A549 (cell line): ENCODE measurements around the gene CUL2. TPM values are rescaled to one million over a fixed set of nuclear protein-coding genes. Genes with fewer than 3 reads are reported as not detected.

Experiments used
- ATAC-seq, 2 experiments: fragments of 200-7000 bp in 1 of 2; fragments of >200 bp in 1 of 2; cut with Nextera tagmentation in 1 of 2; cut with Tn5 transposase in 1 of 2; 3 replicates each; pipeline versions ENCODE4 v1.8.0 to v1.9.1; 2018 to 2020; ENCODE audit warnings: mild to moderate bottlenecking in 1 of 2, moderate library complexity in 1 of 2
- CTCF ChIA-PET: fragments of 300-600 bp; sonication (Branson Sonifier 250); formaldehyde crosslinking; extraction: SDS; loops from one replicate; lab custom pipeline; 2021; ENCODE audit warnings: antibody characterized with exemption, inconsistent platforms; lab: Yijun Ruan, JAX
- POLR2A ChIA-PET: fragments of 350-600 bp; formaldehyde crosslinking; extraction: SDS; loops from one replicate; lab custom pipeline; 2021; ENCODE audit warnings: antibody characterized with exemption, inconsistent platforms; lab: Yijun Ruan, JAX
- DNase-seq, 2 experiments: peaks; one replicate each; pipeline versions ENCODE4 v3.0.0 to v3.0.0-alpha.2; 2011 to 2016; ENCODE audit warnings: low read depth in 1 of 2, low spot score in 1 of 2
- FAIRE-seq: peaks from 2 replicates; lab custom pipeline; 2011; peaks lifted over from hg19 to GRCh38; lab: Jason Lieb, UNC
- H3K27ac ChIP-seq, 2 experiments: fragments of >200 bp; sonication (Bioruptor Twin); formaldehyde crosslinking; 3 replicates each; pipeline ENCODE4 v1.5.1; 2016 to 2017
- H3K4me1 ChIP-seq: fragments of >200 bp; sonication (Bioruptor Twin); formaldehyde crosslinking; 3 replicates; pipeline ENCODE4 v1.6.1; 2016
- H3K4me2 ChIP-seq: fragments of >200 bp; sonication (Bioruptor Twin); formaldehyde crosslinking; 3 replicates; pipeline ENCODE4 v1.6.1; 2016
- H3K4me3 ChIP-seq: fragments of >200 bp; sonication (Bioruptor Twin); formaldehyde crosslinking; 3 replicates; pipeline ENCODE4 v1.5.1; 2016
- H3K9me3 ChIP-seq: fragments of >200 bp; sonication (Bioruptor Twin); formaldehyde crosslinking; 3 replicates; pipeline ENCODE4 v1.6.1; 2016
- BHLHE40 ChIP-seq: IDR thresholded peaks from 2 replicates; pipeline ENCODE4 v1.6.1; 2012; ENCODE audit warnings: low read depth, low read length, inconsistent platforms
- CHD2 ChIP-seq: fragments of 150-350 bp; IDR thresholded peaks from 2 replicates; pipeline ENCODE4 v1.6.1; 2014; ENCODE audit warnings: low read length; ENCODE audit not compliant: partially characterized antibody
- CHD4 ChIP-seq: fragments of 200-600 bp; sonication (generic); IDR thresholded peaks from 2 replicates; pipeline ENCODE4 v1.6.1; 2016; ENCODE audit warnings: antibody characterized with exemption, mild to moderate bottlenecking, borderline replicate concordance
- EP300 ChIP-seq, 2 experiments: fragments of >200 bp; sonication (Bioruptor Twin); formaldehyde crosslinking; IDR thresholded peaks; 2 replicates in 1 of 2; 3 replicates in 1 of 2; pipeline ENCODE4 v1.6.1; 2016 to 2017
- ESRRA ChIP-seq: fragments of 150-350 bp; IDR thresholded peaks from 2 replicates; pipeline ENCODE4 v1.6.1; 2014; ENCODE audit warnings: mild to moderate bottlenecking, low read length, borderline replicate concordance
- FOSB ChIP-seq: fragments of 250-450 bp; sonication (Bioruptor Pico); IDR thresholded peaks from 2 replicates; pipeline ENCODE4 v1.5.0; 2020; ENCODE audit warnings: mild to moderate bottlenecking, moderate library complexity
- GATA3 ChIP-seq: IDR thresholded peaks from 2 replicates; pipeline ENCODE4 v1.6.1; 2012; ENCODE audit warnings: borderline replicate concordance
- HEYL ChIP-seq: fragments of 250-450 bp; sonication (Bioruptor Pico); IDR thresholded peaks from 2 replicates; pipeline ENCODE4 v1.8.0; 2021; ENCODE audit warnings: mild to moderate bottlenecking, moderate library complexity
- HOXB13 ChIP-seq: fragments of 250-450 bp; sonication (Bioruptor Pico); IDR thresholded peaks from 2 replicates; pipeline ENCODE4 v1.5.0; 2020; ENCODE audit warnings: low read depth, mild to moderate bottlenecking, moderate library complexity
- HOXB5 ChIP-seq: fragments of 250-450 bp; sonication (Bioruptor Pico); IDR thresholded peaks from 2 replicates; pipeline ENCODE4 v1.5.0; 2020; ENCODE audit warnings: mild to moderate bottlenecking, moderate library complexity
- KDM1A ChIP-seq: fragments of 200-600 bp; sonication (generic); IDR thresholded peaks from 2 replicates; pipeline ENCODE4 v1.6.1; 2016; ENCODE audit warnings: low read depth, mild to moderate bottlenecking
- MAFK ChIP-seq: fragments of 450-650 bp; IDR thresholded peaks from 2 replicates; pipeline ENCODE4 v1.6.1; 2014; ENCODE audit not compliant: partially characterized antibody
- MAZ ChIP-seq: fragments of 150-350 bp; IDR thresholded peaks from 2 replicates; pipeline ENCODE4 v1.6.1; 2014; ENCODE audit warnings: antibody characterized with exemption, low read depth, low read length, borderline replicate concordance
- NFE2L2 ChIP-seq: fragments of 150-350 bp; conservative IDR thresholded peaks from 2 replicates; pipeline ENCODE4 v1.6.1; 2014; ENCODE audit warnings: low read length
- PHF8 ChIP-seq: fragments of 200-600 bp; sonication (generic); IDR thresholded peaks from 2 replicates; pipeline ENCODE4 v1.6.1; 2016; ENCODE audit warnings: low read depth, mild to moderate bottlenecking, antibody characterized with exemption, moderate library complexity, borderline replicate concordance
- POLR2A ChIP-seq: IDR thresholded peaks from 2 replicates; pipeline ENCODE4 v1.6.1; 2012; ENCODE audit warnings: mild to moderate bottlenecking, low read length
- POLR2AphosphoS2 ChIP-seq: conservative IDR thresholded peaks from 2 replicates; pipeline ENCODE4 v1.6.1; 2012; ENCODE audit warnings: low read length, improper control_type of control experiment, inconsistent platforms
- RAD21 ChIP-seq, 2 experiments: fragments of >200 bp in 1 of 2; sonication (Bioruptor Twin) in 1 of 2; formaldehyde crosslinking in 1 of 2; IDR thresholded peaks in 1 of 2; conservative IDR thresholded peaks in 1 of 2; 2 replicates in 1 of 2; 3 replicates in 1 of 2; pipeline ENCODE4 v1.6.1; 2012 to 2018; ENCODE audit warnings: inconsistent platforms in 1 of 2
- RFX5 ChIP-seq: fragments of 450-650 bp; IDR thresholded peaks from 2 replicates; pipeline ENCODE4 v1.7.1; 2014; ENCODE audit warnings: antibody characterized with exemption, mild to moderate bottlenecking, moderate library complexity
- RNF2 ChIP-seq: fragments of 200-600 bp; sonication (generic); IDR thresholded peaks from 2 replicates; pipeline ENCODE4 v1.6.1; 2016; ENCODE audit warnings: low read depth, mild to moderate bottlenecking, antibody characterized with exemption, moderate library complexity, borderline replicate concordance
- ZC3H11A ChIP-seq: fragments of 450-650 bp; IDR thresholded peaks from 2 replicates; pipeline ENCODE4 v1.6.1; 2014; ENCODE audit warnings: antibody characterized with exemption, mild to moderate bottlenecking
- ZFP36 ChIP-seq: fragments of 450-650 bp; IDR thresholded peaks from 2 replicates; pipeline ENCODE4 v1.6.1; 2014; ENCODE audit warnings: borderline replicate concordance; ENCODE audit not compliant: partially characterized antibody
- ZSCAN20 ChIP-seq: fragments of 250-450 bp; sonication (Bioruptor Pico); IDR thresholded peaks from 2 replicates; pipeline ENCODE4 v1.8.0; 2022; ENCODE audit warnings: mild to moderate bottlenecking, moderate library complexity
- WGBS: methylation state at CpG from one replicate; pipeline ENCODE4 v1.1.6; 2017; ENCODE audit errors: missing lambda C conversion rate; 5-methylcytosine and 5-hydroxymethylcytosine counted together
- polyA plus RNA-seq, 4 experiments: library from polyadenylated mRNA; depleted of rRNA in 3 of 4; stranded (reverse); fragments of >200 nt; fragmentation: RNase III in 1 of 4; extraction: RNeasy Plus Mini Kit Qiagen cat#74134 plus additional on column Dnase treatment in 1 of 4; gene quantifications; 2 replicates in 3 of 4; 3 replicates in 1 of 4; pipeline ENCODE4 v1.2.3, GENCODE V29; 2011 to 2017
- TF ChIP-seq, protein P1 (sequence below): fragments of 150-350 bp; IDR thresholded peaks from 2 replicates; pipeline ENCODE4 v1.6.1; 2014; ENCODE audit warnings: low read depth, mild to moderate bottlenecking, low read length
- TF ChIP-seq, protein P2 (sequence below): IDR thresholded peaks from 2 replicates; pipeline ENCODE4 v1.6.1; 2012
- TF ChIP-seq, protein P3 (sequence below): IDR thresholded peaks from 2 replicates; pipeline ENCODE4 v1.6.1; 2012
- TF ChIP-seq, protein P4 (sequence below): fragments of >200 bp; sonication (Bioruptor Twin); formaldehyde crosslinking; IDR thresholded peaks from 3 replicates; pipeline ENCODE4 v1.6.1; 2016
- TF ChIP-seq, protein P5 (sequence below): fragments of >200 bp; sonication (Bioruptor Twin); formaldehyde crosslinking; IDR thresholded peaks from 3 replicates; pipeline ENCODE4 v1.5.1; 2016
- TF ChIP-seq, protein P6 (sequence below): fragments of 250-450 bp; sonication (Bioruptor Pico); IDR thresholded peaks from 2 replicates; pipeline ENCODE4 v1.5.0; 2021; ENCODE audit warnings: mild to moderate bottlenecking, moderate library complexity, borderline replicate concordance

Gene CUL2
- polyA plus RNA-seq, 2 of the 4 experiments (the other 2 are of a cell fraction): 26.8 to 35.1 TPM

DNA sequence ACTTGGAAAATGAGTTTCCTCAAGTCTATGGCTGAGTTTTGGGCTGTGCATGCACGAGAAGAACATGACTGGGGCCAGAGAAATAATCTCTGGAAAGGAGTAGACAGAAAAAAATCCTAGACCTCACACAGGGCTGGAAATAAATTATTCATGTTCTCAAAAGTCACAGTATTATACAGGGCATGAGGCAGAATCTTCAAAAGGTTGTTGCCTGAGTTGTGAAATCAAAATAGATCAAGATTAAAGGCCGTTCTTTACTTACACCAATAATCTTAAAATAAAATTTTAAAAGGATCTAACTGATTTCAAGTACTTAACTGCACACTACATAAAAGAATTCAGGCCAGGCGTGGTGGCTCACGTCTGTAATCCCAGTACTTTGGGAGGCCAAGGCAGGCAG, 22.4 kb upstream of the CUL2 start (continued):
- TF ChIP-seq BHLHE40 (no peak), ESRRA (no peak)
- TF ChIP-seq, protein P1, sequence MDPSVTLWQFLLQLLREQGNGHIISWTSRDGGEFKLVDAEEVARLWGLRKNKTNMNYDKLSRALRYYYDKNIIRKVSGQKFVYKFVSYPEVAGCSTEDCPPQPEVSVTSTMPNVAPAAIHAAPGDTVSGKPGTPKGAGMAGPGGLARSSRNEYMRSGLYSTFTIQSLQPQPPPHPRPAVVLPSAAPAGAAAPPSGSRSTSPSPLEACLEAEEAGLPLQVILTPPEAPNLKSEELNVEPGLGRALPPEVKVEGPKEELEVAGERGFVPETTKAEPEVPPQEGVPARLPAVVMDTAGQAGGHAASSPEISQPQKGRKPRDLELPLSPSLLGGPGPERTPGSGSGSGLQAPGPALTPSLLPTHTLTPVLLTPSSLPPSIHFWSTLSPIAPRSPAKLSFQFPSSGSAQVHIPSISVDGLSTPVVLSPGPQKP: no peak
- TF ChIP-seq, all 56 proteins: peak for 0

DNA sequence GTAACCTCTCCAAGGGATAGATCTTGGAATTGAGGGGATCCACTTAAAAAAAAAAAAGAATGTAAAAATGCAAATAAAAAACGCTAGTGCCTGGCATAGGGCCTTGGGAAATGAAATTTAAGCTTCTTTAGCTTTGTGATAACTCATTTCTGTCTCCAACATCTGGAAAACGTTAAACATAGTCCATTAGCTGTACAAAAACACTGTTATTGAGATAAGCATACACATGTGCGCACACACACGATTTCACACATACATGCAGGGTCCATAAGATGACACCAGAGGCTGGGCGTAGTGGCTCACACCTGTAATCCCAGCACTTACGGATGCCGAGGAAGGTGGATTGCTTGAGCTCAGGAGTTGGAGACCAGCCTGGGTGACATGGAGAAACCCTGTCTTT, 13.7 kb upstream of the CUL2 start:
- CTCF ChIA-PET: no interaction called here

DNA sequence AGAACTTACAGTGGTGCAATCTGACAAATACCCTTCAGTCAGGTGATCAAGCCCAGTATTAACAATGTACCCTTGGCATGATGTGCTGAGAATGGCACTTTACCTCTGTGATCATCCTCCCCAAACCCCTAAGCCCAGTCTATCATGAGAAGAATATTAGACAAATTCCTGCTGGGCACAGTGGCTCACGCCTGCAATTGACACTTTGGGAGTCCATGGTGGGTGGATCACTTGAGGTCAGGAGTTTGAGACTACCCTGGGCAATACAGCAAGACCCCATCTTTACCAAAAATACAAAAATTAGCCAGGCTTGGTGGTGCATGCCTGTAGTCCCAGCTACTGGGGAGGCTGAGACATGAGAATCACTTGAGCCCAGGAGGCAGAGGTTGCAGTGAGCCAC, 7.4 kb upstream of the CUL2 start:
- CTCF ChIA-PET: interaction anchor here (1.3 kb wide), 1 partner anchor 22 kb away, joined by 4 read pairs; no protein-coding TSS in a partner anchor
- ATAC-seq (no peak), FAIRE-seq (no peak), DNase-seq (no peak)
- Histone ChIP-seq H3K4me1 (no peaks in the 10 kb centered on the region), H3K27ac (no peak overlapping the region), H3K4me3 (no peak overlapping the region), H3K4me2 (no peak overlapping the region), H3K9me3 (peaks cover 11% of the 10 kb centered on the region)
- 33% methylated on average over 1 of the region's 1 CpG for WGBS
- POLR2A ChIA-PET: no interaction called here
- no peak for TF ChIP-seq KDM1A
- TF ChIP-seq POLR2A: no peak
- TF ChIP-seq, protein P2, sequence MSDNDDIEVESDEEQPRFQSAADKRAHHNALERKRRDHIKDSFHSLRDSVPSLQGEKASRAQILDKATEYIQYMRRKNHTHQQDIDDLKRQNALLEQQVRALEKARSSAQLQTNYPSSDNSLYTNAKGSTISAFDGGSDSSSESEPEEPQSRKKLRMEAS: no peak
- TF ChIP-seq NFE2L2: no peak
- no peak for TF ChIP-seq ZSCAN20
- no peak for TF ChIP-seq PHF8
- no peak for TF ChIP-seq POLR2AphosphoS2
- TF ChIP-seq, protein P3, sequence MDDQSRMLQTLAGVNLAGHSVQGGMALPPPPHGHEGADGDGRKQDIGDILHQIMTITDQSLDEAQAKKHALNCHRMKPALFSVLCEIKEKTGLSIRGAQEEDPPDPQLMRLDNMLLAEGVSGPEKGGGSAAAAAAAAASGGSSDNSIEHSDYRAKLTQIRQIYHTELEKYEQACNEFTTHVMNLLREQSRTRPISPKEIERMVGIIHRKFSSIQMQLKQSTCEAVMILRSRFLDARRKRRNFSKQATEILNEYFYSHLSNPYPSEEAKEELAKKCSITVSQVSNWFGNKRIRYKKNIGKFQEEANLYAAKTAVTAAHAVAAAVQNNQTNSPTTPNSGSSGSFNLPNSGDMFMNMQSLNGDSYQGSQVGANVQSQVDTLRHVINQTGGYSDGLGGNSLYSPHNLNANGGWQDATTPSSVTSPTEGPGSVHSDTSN: no peak
- no peak for TF ChIP-seq GATA3
- TF ChIP-seq CHD2: no peak
- TF ChIP-seq RAD21 (conservative IDR thresholded peaks at IDR 0.05 in 1 of 2, IDR thresholded peaks at IDR 0.05 in 1 of 2): no peak
- no peak for TF ChIP-seq RNF2
- no peak for TF ChIP-seq RFX5
- no peak for TF ChIP-seq MAFK

More for the DNA sequence above, 13.7 kb upstream of the CUL2 start:
- WGBS: 56% methylated on average over 7 of the region's 7 CpGs
- no peak overlapping the region for H3K4me2 ChIP-seq
- ATAC-seq (no peak), FAIRE-seq (no peak), DNase-seq (no peak)
- POLR2A ChIA-PET: no interaction called here
- no peaks in the 10 kb centered on the region for H3K4me1 ChIP-seq
- no peak overlapping the region for H3K4me3 ChIP-seq
- H3K27ac ChIP-seq: no peak overlapping the region
- H3K9me3 ChIP-seq: no peaks in the 10 kb centered on the region
- TF ChIP-seq, protein P4, sequence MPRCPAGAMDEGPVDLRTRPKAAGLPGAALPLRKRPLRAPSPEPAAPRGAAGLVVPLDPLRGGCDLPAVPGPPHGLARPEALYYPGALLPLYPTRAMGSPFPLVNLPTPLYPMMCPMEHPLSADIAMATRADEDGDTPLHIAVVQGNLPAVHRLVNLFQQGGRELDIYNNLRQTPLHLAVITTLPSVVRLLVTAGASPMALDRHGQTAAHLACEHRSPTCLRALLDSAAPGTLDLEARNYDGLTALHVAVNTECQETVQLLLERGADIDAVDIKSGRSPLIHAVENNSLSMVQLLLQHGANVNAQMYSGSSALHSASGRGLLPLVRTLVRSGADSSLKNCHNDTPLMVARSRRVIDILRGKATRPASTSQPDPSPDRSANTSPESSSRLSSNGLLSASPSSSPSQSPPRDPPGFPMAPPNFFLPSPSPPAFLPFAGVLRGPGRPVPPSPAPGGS: no peak
- TF ChIP-seq ZC3H11A (no peak), MAZ (no peak), ESRRA (no peak), HEYL (CRISPR knock-in tag) (no peak), HOXB5 (no peak), RAD21 (conservative IDR thresholded peaks at IDR 0.05 in 1 of 2, IDR thresholded peaks at IDR 0.05 in 1 of 2) (no peak), ZFP36 (no peak), HOXB13 (CRISPR knock-in tag) (no peak), CHD4 (no peak), EP300 (IDR thresholded peaks at IDR 0.05) (no peak), FOSB (CRISPR knock-in tag) (no peak)
- TF ChIP-seq, protein P5, sequence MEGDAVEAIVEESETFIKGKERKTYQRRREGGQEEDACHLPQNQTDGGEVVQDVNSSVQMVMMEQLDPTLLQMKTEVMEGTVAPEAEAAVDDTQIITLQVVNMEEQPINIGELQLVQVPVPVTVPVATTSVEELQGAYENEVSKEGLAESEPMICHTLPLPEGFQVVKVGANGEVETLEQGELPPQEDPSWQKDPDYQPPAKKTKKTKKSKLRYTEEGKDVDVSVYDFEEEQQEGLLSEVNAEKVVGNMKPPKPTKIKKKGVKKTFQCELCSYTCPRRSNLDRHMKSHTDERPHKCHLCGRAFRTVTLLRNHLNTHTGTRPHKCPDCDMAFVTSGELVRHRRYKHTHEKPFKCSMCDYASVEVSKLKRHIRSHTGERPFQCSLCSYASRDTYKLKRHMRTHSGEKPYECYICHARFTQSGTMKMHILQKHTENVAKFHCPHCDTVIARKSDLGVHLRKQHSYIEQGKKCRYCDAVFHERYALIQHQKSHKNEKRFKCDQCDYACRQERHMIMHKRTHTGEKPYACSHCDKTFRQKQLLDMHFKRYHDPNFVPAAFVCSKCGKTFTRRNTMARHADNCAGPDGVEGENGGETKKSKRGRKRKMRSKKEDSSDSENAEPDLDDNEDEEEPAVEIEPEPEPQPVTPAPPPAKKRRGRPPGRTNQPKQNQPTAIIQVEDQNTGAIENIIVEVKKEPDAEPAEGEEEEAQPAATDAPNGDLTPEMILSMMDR: no peak
- TF ChIP-seq, protein P6, sequence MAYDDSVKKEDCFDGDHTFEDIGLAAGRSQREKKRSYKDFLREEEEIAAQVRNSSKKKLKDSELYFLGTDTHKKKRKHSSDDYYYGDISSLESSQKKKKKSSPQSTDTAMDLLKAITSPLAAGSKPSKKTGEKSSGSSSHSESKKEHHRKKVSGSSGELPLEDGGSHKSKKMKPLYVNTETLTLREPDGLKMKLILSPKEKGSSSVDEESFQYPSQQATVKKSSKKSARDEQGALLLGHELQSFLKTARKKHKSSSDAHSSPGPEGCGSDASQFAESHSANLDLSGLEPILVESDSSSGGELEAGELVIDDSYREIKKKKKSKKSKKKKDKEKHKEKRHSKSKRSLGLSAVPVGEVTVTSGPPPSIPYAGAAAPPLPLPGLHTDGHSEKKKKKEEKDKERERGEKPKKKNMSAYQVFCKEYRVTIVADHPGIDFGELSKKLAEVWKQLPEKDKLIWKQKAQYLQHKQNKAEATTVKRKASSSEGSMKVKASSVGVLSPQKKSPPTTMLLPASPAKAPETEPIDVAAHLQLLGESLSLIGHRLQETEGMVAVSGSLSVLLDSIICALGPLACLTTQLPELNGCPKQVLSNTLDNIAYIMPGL: no peak
